VCaP (cell line): Measurements from ENCODE around the gene INSYN2B.

Source experiments
- H3K27ac ChIP-seq: fragments of 450-650 bp; 2 replicates; pipeline ENCODE4 v1.5.1; 2017
- CTCF ChIP-seq: fragments of 450-650 bp; conservative IDR thresholded peaks from 2 replicates; pipeline ENCODE4 v1.5.1; 2017; ENCODE audit warnings: mild to moderate bottlenecking, moderate library complexity

INSYN2B gene

GRCh38 chr5:169992789-169993484 lies 12.6 kb upstream of the INSYN2B start:
- no peak for TF ChIP-seq CTCF
- no peak overlapping the region for H3K27ac ChIP-seq

- no peak overlapping the region for H3K27ac ChIP-seq
- TF ChIP-seq CTCF = no peak
Observed at GRCh38 chr5:169991115-169991869, 11.0 kb upstream of the INSYN2B start.

GRCh38 chr5:169989365-169989764 lies 9.1 kb upstream of the INSYN2B start:
- TF ChIP-seq CTCF = no peak
- no peak overlapping the region for H3K27ac ChIP-seq

- H3K27ac ChIP-seq = no peak overlapping the region
- TF ChIP-seq CTCF = no peak
Observed at GRCh38 chr5:169988947-169989346, 8.7 kb upstream of the INSYN2B start.

- TF ChIP-seq CTCF = no peak
- no peak overlapping the region for H3K27ac ChIP-seq
Observed at GRCh38 chr5:169988206-169988605, 7.9 kb upstream of the INSYN2B start.

- no peak for TF ChIP-seq CTCF
- peak overlapping the region; percentile 77 for H3K27ac ChIP-seq
Observed at GRCh38 chr5:169979871-169980270, 424 bp downstream of the INSYN2B start.

- H3K27ac ChIP-seq = no peak overlapping the region
- no peak for TF ChIP-seq CTCF
Observed at GRCh38 chr5:169978714-169979113, 1.6 kb downstream of the INSYN2B start.
